ENCODE data around the gene ID3. TPM values are rescaled to one million over a fixed set of nuclear protein-coding genes. Genes with fewer than 3 reads are reported as not detected.

The ID3 gene, protein sequence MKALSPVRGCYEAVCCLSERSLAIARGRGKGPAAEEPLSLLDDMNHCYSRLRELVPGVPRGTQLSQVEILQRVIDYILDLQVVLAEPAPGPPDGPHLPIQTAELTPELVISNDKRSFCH
- total RNA-seq: 10 to 100 TPM; 31.9 to 34.1 TPM

DNA sequence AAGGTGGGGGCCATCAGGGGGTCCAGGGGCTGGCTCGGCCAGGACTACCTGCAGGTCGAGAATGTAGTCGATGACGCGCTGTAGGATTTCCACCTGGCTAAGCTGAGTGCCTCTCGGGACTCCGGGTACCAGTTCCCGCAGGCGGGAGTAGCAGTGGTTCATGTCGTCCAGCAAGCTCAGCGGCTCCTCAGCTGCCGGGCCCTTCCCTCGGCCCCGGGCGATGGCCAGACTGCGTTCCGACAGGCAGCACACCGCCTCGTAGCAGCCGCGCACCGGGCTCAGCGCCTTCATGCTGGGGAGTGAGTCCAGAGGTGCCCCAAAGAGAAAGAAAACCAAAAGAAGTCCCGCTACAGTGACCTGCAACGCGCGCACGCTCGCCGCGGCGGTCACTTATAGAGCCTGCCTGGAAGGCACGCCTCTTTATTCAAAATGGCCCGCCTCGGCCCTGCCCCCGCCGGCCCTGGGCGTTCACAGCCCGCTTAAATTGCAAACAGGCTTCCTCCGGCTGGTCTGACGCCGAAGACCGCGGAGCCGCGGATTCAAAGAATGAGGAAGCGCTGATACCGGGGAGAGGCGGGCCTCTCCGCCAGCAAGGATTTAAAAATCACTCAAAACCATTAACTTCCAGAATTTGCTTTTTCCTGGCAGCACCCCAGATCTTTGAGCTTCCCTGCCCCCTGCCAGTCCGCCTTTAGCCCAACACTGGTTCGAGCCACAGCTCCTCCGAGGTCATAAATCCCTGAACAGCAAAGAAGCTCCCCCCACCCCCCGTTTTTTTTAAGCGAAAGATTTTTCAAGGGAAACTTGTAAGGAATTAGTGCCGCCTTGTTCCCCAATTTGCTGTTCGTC is at the start of gene ID3:
TSS of gene ID3 (minus strand) at position 366 of the 849 bp plus-strand sequence. CDS start at position 291, 75 bp downstream.
- ChIA-PET CTCF (interaction anchor here (0.6 to 4.1 kb wide), 10 partner anchors 15 to 243 kb away, joined by 3 to 25 read pairs (median 3); partner anchors contain the start of gene PITHD1), POLR2A (interaction anchor here (0.6 to 1.8 kb wide), 6 partner anchors 31 to 267 kb away, joined by 3 to 7 read pairs (median 3); no protein-coding TSS in a partner anchor)

DNA sequence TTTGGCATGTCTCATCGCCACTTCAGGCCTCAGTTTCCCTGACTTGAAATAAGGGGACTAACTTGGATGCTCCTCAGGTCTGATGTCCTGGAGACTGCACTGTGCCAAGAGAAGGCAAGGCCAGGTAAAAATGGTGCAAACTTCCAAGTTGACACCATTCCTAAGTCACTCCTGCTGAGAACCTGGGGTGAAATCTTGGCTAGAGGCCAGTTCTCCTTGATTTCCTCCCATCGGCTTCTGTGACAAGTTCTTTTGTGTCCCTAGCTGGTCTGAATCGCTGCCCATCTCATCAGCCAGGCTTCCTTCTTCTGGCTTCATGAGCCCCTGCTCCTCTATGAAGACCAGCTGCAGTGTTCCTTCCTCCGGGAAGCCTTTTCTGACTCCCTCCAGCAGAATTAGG is 48.6 kb upstream of the ID3 start:
- ChIA-PET CTCF (interaction anchor here (1.2 kb wide), 1 partner anchor 44 kb away, joined by 3 read pairs; no protein-coding TSS in a partner anchor), POLR2A (no interaction called here)

DNA sequence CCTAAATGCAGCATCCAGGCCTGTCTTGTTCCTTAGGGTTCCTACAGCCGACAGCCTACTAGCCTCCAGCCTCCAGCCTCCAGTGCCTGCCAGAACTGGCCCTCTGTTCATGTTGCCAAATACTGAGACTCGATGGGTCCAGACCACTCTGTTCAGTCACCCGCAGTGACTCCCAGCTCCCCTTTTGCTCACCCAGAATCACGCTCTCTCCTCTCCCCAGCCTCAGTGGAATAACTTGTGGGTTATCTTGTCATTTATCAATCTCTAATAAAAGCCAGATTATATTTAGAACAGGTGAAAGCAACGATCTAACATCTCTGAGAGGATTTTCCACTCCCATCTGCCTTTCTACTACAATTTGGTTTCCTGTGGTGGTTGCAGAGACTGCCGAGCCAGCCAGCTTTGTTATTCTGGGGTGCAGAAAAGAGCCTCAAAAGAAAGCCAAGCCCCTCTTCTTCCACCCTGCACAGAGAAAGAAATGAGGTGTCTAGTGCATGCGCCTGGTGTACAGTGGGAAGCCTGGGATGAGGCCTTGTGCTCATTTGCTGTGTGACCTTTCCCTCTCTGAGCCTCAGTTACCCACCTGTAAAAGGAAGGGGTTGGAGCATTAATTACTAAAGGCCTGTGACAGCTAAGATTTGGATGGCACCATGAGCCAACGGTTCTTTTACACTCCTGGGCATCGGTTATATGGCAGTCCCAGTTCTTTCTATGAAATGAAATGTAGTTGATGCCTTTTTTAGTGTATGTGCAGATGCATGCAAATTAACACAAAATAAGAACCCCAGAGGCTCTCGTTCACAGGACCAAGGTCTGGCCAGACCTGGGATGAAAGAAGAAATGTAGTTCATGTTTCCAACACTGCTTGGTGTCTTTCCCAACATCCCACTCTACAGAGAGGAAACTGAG is 42.9 kb upstream of the ID3 start:
- POLR2A ChIA-PET: interaction anchor here (0.6 to 0.9 kb wide), 2 partner anchors 16 to 25 kb away, joined by 3 to 11 read pairs; no protein-coding TSS in a partner anchor
- CTCF ChIA-PET: interaction anchor here (1.0 to 2.0 kb wide), 6 partner anchors 16 to 105 kb away, joined by 3 to 9 read pairs (median 4); partner anchors contain the start of gene ID3

DNA sequence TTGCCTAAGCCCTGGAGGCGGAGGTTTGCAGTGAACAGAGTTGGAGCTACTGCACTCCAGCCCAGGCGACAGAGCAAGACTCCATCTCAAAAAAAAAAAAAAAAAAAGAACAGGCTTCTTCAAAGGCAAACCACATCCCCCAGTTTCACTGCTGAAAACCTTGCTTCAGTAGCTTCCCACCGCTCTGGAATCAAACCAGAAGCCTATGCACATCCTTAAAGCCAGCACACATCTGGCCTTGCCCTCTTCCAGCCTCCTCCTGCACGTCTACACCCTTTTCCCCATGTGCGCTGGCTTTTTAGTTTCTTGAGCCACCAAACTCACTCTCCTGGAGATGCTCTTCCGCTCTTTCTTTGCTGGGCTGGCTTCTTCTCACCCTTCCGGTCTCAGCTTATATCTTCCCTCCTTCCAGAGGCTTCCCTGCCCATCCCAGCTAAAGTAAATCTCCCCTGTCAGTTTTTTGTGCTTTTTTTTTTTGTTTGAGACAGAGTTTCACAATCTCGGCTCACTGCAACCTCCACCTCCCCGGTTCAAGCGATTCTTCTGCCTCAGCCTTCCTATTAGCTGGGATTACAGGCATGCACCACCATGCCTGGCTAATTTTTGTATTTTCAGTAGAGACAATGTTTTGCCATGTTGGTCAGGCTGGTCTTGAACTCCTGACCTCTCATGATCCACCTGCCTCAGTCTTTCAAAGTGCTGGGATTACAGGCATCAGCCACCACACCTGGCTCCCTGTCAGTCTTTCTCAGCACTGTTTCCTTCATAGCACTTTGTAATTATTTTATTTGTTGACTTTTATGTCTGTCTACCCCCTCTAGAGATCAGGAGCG is 42.0 kb upstream of the ID3 start:
- ChIA-PET POLR2A (interaction anchor here (0.6 to 0.9 kb wide), 2 partner anchors 17 to 24 kb away, joined by 3 to 11 read pairs; no protein-coding TSS in a partner anchor), CTCF (interaction anchor here (1.0 to 2.5 kb wide), 8 partner anchors 10 to 104 kb away, joined by 3 to 12 read pairs (median 4); partner anchors contain the start of gene ID3)

DNA sequence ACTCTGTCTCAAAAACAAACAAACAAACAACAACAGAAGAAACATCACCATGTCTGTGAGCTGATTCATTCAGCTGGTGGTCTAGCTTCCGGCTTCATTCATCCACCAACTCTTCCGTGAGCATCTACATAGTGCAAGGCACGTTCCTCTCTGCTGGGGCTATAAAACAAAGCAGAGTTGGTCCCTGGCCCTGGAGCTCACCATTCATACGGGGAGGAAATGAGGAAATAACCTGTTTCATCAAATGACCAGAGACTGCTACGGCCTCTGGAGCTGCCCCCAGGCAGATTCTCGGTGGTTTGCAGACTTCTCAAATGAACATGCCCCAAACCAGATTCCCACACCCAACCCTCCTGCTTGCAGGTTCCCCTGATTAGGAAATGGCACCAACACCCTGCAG is 41.0 kb upstream of the ID3 start:
- POLR2A ChIA-PET: interaction anchor here (0.8 to 1.4 kb wide), 3 partner anchors 10 to 32 kb away, joined by 3 to 8 read pairs (median 6); no protein-coding TSS in a partner anchor

DNA sequence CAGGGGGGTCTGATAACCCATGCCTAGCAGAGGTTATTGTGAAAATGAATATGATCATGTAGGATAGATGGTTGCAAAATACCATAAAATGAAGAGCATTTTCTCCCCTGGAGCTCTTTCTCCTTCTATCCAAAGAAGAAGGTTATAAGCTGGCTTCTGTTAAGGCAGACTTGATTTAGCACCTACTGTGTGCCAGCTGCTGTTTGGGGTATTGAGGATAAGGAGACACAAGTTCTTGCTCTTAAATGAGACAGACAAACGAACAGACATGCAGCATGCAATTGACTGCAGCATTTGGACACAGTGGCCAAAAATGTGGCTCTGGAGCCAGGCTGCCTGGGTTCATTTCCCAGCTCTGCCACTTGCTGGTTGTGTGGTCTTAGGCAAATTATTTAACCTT is 39.8 kb upstream of the ID3 start:
- POLR2A ChIA-PET: interaction anchor here (1.3 to 1.4 kb wide), 2 partner anchors 8 to 20 kb away, joined by 3 to 8 read pairs; no protein-coding TSS in a partner anchor
- CTCF ChIA-PET: interaction anchor here (1.3 to 2.5 kb wide), 2 partner anchors 8 to 38 kb away, joined by 4 to 12 read pairs; no protein-coding TSS in a partner anchor

More for the DNA sequence above, 41.0 kb upstream of the ID3 start:
- CTCF ChIA-PET: interaction anchor here (1.2 to 2.5 kb wide), 4 partner anchors 9 to 47 kb away, joined by 3 to 12 read pairs (median 4); no protein-coding TSS in a partner anchor

DNA sequence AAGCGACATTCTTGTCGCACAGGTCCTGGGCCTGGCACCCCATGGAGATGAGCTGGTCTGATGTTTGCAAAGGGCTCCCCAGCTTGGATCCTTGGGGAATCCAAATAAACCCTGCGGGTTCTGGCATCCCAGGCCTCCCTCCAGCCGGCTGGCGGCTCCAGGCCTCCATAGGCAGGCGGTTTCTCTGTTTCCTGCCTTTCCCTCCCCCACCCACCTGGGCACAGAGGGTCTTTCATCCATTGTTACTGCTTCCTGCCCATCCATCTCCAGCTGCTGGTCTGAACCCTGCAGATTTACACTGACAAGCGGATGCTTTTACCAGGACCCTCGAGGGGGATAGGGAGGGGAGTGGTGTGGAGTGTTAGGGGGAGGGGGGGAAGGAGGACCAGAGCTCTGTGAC is 39.1 kb upstream of the ID3 start:
- ChIA-PET CTCF (interaction anchor here (0.8 kb wide), 1 partner anchor 14 kb away, joined by 3 read pairs; no protein-coding TSS in a partner anchor), POLR2A (no interaction called here)

DNA sequence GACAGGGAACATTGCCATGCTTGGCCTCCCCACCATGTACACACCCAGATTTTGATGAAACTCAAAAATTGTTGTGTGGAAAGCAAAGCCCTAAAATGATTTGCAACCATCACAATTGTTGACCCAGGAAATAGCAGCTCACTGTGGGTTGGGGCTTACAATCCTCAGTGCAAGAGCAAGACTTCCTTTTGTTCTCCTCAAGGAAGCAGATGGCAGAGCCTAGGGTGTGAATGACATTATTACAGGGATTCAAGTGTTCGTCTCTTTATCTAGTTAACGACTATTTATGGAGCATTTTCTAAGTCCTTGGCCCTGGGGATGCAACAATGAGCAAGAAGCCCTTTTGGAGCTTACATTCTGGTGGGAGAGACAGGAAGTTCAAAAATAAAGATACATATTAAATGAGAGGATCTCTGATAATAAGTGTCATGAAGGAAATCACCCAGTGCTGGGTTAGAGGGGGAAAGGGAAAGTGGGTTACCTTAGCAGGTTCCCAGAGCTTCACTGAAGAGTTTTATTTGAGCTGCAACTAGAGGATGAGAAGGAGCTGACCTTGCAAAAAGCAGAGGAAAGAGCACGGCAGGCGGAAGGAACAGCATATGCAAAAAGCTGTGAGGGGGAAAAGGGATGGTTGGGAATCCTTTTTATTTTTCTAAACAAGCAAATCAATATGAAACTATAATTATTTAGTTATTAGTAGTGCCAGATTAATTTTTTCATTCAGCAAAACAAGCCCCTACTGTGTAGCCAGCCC is 38.5 kb upstream of the ID3 start:
- ChIA-PET POLR2A (no interaction called here), CTCF (interaction anchor here (0.8 kb wide), 2 partner anchors 15 to 40 kb away, joined by 3 read pairs; no protein-coding TSS in a partner anchor)

DNA sequence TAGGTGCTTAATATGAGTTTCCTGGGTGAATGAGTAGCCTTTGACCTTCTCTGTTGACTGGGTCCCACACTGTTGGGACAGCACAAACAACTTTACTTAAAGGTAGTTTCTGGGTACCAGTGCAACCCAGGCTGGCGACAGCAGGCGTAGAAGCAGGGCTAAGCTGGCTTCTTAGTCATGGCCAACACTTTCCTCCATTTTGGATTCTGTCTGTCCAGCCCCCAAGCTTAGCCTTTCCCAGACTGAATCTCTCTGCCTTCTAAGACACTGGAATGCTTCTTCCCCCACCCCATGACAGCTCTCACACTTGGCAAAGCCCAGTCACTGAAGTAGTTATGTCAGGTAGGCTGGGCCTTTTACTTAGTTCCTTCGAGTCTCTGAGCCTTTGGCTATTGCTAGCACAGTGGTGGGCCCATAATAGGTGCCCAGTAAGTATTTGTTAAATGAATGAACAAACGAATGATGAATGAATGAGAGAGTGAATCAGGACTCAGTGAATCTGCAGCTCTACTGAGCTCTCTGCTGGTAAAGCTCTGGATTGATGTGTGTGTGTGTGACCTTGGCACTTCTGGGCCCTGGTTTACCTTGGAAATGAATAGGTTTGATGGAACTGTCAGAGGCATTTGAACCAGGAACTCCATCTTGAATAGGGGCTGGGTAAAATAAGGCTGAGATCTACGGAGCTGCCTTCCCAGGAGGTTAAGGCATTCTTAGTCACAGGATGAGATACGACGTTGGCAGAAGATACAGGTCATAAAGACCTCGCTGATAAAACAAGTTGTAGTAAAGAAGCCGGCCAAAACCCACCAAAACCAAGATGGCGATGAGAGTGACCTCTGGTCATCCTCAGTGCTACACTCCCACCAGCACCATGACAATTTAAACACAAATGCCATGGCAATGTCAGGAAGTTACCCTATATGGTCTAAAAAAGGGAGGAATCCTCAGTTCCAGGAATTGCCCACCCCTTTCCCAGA is 37.4 kb upstream of the ID3 start:
- POLR2A ChIA-PET: no interaction called here
- CTCF ChIA-PET: no interaction called here

DNA sequence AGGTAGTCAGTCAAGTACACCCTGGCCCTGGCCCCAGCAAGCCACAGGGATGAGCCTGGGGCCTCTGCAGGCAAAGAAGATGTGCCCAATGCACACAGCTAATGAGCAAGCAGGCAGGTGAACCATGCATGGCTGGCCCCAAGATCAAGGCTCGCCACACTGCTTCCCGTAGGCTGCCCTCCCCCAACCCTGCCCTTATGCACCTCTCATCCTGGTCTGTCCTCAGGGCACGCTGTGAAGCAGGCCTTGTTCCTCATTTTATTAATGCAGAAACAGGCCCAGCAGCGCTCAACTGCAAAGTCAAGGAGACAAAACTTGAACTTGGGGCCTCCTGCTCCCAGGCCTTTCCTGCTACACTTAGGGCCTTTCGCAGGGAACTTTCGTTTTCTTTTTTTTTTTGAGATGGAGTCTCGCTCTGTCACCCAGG is 35.6 kb upstream of the ID3 start:
- POLR2A ChIA-PET: no interaction called here

DNA sequence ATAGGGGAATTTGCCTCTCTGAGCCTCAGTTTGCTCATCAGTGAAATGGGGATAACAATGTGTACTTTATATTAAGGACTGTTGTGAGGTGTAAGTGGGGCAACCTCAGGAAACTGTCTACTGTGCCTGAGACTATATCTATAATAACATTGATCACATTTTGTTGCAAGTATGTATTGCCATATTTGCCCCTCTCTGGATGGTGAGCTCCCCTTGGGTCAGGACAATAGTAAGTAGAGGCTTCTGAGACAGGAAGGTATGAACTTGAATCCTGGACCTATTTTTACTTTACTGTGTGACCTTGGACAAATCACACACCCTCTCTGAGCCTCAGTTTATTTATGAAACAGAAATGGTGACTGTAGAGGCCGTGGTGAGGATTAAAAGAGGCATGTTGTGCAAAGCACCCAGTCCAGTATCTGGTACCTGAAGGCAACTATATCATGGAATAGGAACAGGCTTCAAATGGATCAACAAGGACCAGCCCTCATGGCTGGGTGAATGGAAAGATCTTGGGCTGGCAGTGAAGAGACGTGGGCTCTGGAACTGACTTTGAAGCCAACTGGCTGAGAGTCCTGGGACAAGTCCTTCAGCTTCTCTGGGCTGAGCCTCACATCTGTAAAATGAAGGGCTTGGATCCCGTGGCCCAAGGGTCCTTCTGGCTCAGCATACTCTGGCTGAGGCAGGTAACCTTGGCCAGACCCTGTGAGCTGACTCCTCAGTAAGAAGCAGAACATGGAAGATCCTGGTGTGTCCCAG is 35.0 kb upstream of the ID3 start:
- POLR2A ChIA-PET: no interaction called here
- CTCF ChIA-PET: interaction anchor here (0.6 to 2.4 kb wide), 3 partner anchors 17 to 572 kb away, joined by 3 to 6 read pairs (median 3); no protein-coding TSS in a partner anchor

More for the DNA sequence above, 35.6 kb upstream of the ID3 start:
- CTCF ChIA-PET: interaction anchor here (2.4 kb wide), 1 partner anchor 18 kb away, joined by 6 read pairs; no protein-coding TSS in a partner anchor

DNA sequence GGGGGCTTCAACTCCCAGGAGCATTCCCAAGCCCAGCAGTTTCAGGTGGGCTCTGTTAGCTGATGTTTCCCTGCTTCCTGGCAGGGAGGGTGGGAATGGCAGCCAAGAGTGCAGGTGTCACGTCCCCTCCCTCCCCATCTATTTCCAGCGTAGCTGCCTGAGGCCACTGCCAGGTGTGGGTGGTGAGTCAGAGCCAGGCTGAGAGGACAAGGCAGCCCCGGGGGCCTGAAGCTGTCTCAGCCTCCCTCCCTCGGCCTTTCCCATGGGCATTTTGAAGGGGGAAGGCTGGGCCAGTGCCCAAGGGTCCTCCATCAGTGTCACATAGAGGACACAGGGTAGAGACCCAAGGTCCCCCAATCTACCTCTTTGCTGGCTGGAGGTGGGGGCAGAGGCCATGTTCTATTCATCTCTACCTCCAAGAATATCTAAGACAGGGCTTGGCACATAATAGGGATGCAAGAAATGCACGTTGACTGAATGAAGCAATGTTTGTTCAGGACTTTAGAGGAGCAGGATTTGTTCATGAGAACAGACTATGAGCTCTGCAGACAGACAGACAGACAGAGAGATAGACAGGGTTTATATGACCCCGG is 34.4 kb upstream of the ID3 start:
- ChIA-PET CTCF (interaction anchor here (0.6 to 2.4 kb wide), 3 partner anchors 17 to 571 kb away, joined by 3 to 6 read pairs (median 3); no protein-coding TSS in a partner anchor), POLR2A (no interaction called here)

DNA sequence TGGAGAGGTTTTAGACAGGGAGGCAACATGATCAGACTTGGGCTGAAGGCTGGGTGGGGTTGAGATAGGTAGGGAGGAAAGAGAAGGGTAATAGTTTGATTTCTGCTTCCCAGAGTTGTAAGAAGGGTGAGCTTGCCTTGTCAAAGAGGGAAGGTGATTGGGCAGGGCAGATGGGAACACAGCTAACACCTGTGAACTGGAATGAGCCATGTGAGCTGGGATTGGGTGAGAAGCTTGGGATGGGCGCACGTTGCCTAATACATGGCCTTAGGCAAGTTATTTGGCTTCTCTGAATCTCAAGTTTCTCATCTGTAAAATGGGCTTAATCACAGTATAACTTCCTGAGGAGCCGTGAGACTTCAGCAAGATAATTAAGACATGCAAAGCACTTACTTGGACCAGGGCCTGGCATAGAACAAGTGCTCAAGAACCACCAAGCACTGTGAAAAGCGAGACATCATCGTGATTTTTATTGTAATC is 33.8 kb upstream of the ID3 start:
- POLR2A ChIA-PET: interaction anchor here (1.5 kb wide), 1 partner anchor 35 kb away, joined by 4 read pairs; no protein-coding TSS in a partner anchor
- CTCF ChIA-PET: interaction anchor here (1.3 to 2.4 kb wide), 3 partner anchors 16 to 20 kb away, joined by 3 to 6 read pairs (median 3); no protein-coding TSS in a partner anchor

DNA sequence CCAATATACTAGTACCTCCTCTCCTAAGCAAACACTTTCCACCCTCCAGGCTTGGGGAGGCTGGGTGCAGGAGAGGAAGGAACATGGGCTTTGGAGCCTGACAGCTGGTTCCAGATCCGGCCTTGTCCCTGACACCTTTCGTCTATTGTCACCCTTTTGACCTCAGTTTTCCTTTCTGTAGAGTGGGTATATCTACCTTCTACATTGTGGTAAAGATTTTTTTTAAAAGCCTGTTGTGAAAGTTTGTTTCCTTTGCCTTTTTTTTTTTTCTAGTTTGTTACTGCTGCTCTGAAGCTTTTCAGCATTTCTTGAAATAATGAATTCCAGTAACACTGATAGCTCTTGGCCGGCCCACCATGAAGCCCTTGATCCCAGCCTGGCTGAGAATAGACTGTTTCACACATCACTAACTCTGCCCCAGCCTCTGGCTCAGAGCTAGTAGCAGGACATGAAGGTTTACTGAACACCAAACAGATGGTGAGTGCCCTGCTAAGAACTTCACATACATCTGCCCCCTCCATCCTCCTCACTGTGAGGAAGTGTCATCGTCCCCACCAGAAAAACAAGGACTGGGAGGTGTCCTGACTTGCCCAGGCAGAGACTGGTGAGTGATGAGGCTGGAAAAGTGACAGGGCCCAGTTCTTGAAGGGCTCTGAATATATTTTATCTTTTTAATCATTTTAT is 33.0 kb upstream of the ID3 start:
- CTCF ChIA-PET: interaction anchor here (0.6 to 2.0 kb wide), 8 partner anchors 8 to 689 kb away, joined by 3 to 12 read pairs (median 4); no protein-coding TSS in a partner anchor
- POLR2A ChIA-PET: interaction anchor here (1.5 kb wide), 1 partner anchor 34 kb away, joined by 4 read pairs; no protein-coding TSS in a partner anchor
